Fibroblast of lung (primary cell): ENCODE results near the gene MUC6.

Experiments used
- CTCF ChIP-seq, 2 donors: IDR thresholded peaks in 1 of 2; conservative IDR thresholded peaks in 1 of 2; 1 replicate in 1 of 2; 2 replicates in 1 of 2; pipeline ENCODE4 v1.5.1; 2011 to 2012; ENCODE audit warnings: low read length in 2 of 2, control low read depth in 1 of 2, inconsistent platforms in 1 of 2, low read depth in 1 of 2, mild to moderate bottlenecking in 1 of 2
- EZH2 ChIP-seq: IDR thresholded peaks from 2 replicates; pipeline ENCODE4 v1.5.1; 2012; ENCODE audit warnings: low read length, control low read depth, mild to moderate bottlenecking; ENCODE audit errors: missing control alignments

GRCh38 chr11:1070594-1071462, 34.3 kb upstream of the MUC6 start:
- no peak for TF ChIP-seq CTCF (conservative IDR thresholded peaks at IDR 0.05 in 1 of 2, IDR thresholded peaks at IDR 0.05 in 1 of 2; ENCODE audit: low read depth in 1 of 2, low read length in 2 of 2)
- TF ChIP-seq EZH2 = no peak
